ENCODE data around the gene ABHD8.
A peak's percentile ranks its signal among the peaks of the same experiment; 100 is the strongest.

- no peak for TF ChIP-seq POLR2A (IDR thresholded peaks at IDR 0.05)
- TF ChIP-seq CTCF (IDR thresholded peaks at IDR 0.05): peak; percentile 46 to 78 (median 62)
Measured at GRCh38 chr19:17292301-17293074, 10.7 kb downstream of the ABHD8 start.

All from heart left ventricle (tissue), 13 donors.